Liver (tissue), 9 donors: Measurements from ENCODE around the gene IFNLR1. TPM values are rescaled to one million over a fixed set of nuclear protein-coding genes. Genes with fewer than 3 reads are reported as not detected.

Experiments
- DNase-seq: peaks from one replicate; pipeline ENCODE4 v3.0.0-alpha.2; 2017; ENCODE audit warnings: low spot score
- H3K27ac ChIP-seq, 2 donors: one replicate each; pipeline ENCODE4 v1.7.0; 2013; ENCODE audit warnings: inconsistent platforms in 2 of 2, low read length in 2 of 2, control low read depth in 1 of 2, low read depth in 1 of 2, mild to moderate bottlenecking in 1 of 2
- H3K27me3 ChIP-seq, 4 donors: one replicate each; pipeline versions ENCODE4 v1.6.1 to v1.7.0; 2013; ENCODE audit warnings: low read length in 3 of 4, inconsistent platforms in 1 of 4, mild to moderate bottlenecking in 1 of 4, moderate library complexity in 1 of 4; ENCODE audit not compliant: control insufficient read depth in 4 of 4, insufficient read depth in 4 of 4
- H3K36me3 ChIP-seq, 4 donors: one replicate each; pipeline versions ENCODE4 v1.6.1 to v1.7.0; 2013; ENCODE audit warnings: low read length in 3 of 4, mild to moderate bottlenecking in 3 of 4, low read depth in 1 of 4, moderate library complexity in 1 of 4; ENCODE audit not compliant: control insufficient read depth in 4 of 4, insufficient read depth in 3 of 4
- H3K4me1 ChIP-seq, 4 donors: one replicate each; pipeline versions ENCODE4 v1.6.1 to v1.7.0; 2013; ENCODE audit warnings: low read length in 3 of 4, mild to moderate bottlenecking in 3 of 4, moderate library complexity in 1 of 4; ENCODE audit not compliant: control insufficient read depth in 4 of 4, insufficient read depth in 4 of 4
- H3K4me3 ChIP-seq, 3 donors: one replicate each; pipeline versions ENCODE4 v1.6.1 to v1.7.0; 2013; ENCODE audit warnings: low read length in 3 of 3, control low read depth in 1 of 3, low read depth in 1 of 3, mild to moderate bottlenecking in 1 of 3
- H3K9ac ChIP-seq, 2 donors: one replicate each; pipeline ENCODE4 v1.7.0; 2013; ENCODE audit warnings: low read length in 2 of 2, mild to moderate bottlenecking in 2 of 2, moderate library complexity in 2 of 2, control low read depth in 1 of 2, low read depth in 1 of 2
- H3K9me3 ChIP-seq, 4 donors: one replicate each; pipeline versions ENCODE4 v1.6.1 to v1.7.0; 2013; ENCODE audit warnings: low read length in 3 of 4; ENCODE audit not compliant: control insufficient read depth in 4 of 4
- FOXA1 ChIP-seq: IDR thresholded peaks from 2 replicates; pipeline ENCODE4 v1.6.1; 2016; ENCODE audit warnings: antibody characterized with exemption
- FOXA2 ChIP-seq: IDR thresholded peaks from 2 replicates; pipeline ENCODE4 v1.6.1; 2016; ENCODE audit warnings: antibody characterized with exemption
- GABPA ChIP-seq, 2 donors: IDR thresholded peaks in 1 of 2; conservative IDR thresholded peaks in 1 of 2; 2 replicates each; pipeline ENCODE4 v1.6.1; 2016; ENCODE audit warnings: antibody characterized with exemption in 2 of 2, mild to moderate bottlenecking in 1 of 2, moderate library complexity in 1 of 2
- HNF4A ChIP-seq, 2 donors: conservative IDR thresholded peaks; 2 replicates each; pipeline ENCODE4 v1.6.1; 2016; ENCODE audit warnings: antibody characterized with exemption in 2 of 2, mild to moderate bottlenecking in 2 of 2
- HNF4G ChIP-seq: IDR thresholded peaks from 2 replicates; pipeline ENCODE4 v1.6.1; 2016; ENCODE audit warnings: antibody characterized with exemption
- JUND ChIP-seq, 2 donors: IDR thresholded peaks; 2 replicates each; pipeline ENCODE4 v1.6.1; 2016; ENCODE audit warnings: antibody characterized with exemption in 2 of 2
- NR2F2 ChIP-seq: IDR thresholded peaks from 2 replicates; pipeline ENCODE4 v1.6.1; 2016; ENCODE audit warnings: antibody characterized with exemption
- RAD21 ChIP-seq, 2 donors: IDR thresholded peaks; 2 replicates each; pipeline ENCODE4 v1.6.1; 2016; ENCODE audit warnings: antibody characterized with exemption in 2 of 2, mild to moderate bottlenecking in 2 of 2
- RXRA ChIP-seq, 2 donors: IDR thresholded peaks; 2 replicates each; pipeline ENCODE4 v1.6.1; 2017 to 2018; ENCODE audit warnings: antibody characterized with exemption in 2 of 2, mild to moderate bottlenecking in 1 of 2
- SP1 ChIP-seq: IDR thresholded peaks from 2 replicates; pipeline ENCODE4 v1.6.1; 2018; ENCODE audit warnings: antibody characterized with exemption, mild to moderate bottlenecking
- TAF1 ChIP-seq: conservative IDR thresholded peaks from 2 replicates; pipeline ENCODE4 v1.6.1; 2016; ENCODE audit warnings: antibody characterized with exemption, mild to moderate bottlenecking
- YY1 ChIP-seq: IDR thresholded peaks from 2 replicates; pipeline ENCODE4 v1.6.1; 2016; ENCODE audit warnings: antibody characterized with exemption, mild to moderate bottlenecking
- WGBS: extraction: QIAGEN DNeasy Blood & Tissue Kit; methylation state at CpG from one replicate; pipeline ENCODE4 v1.1.7; 2013; 5-methylcytosine and 5-hydroxymethylcytosine counted together
- polyA plus RNA-seq, 2 donors: library from polyadenylated mRNA; stranded (reverse) in 1 of 2; unstranded in 1 of 2; fragments of 200-250 nt in 1 of 2; fragments of >200 nt in 1 of 2; fragmentation: Nextera tagmentation in 1 of 2; extraction: Ambion mirVana in 1 of 2; gene quantifications; one replicate each; pipeline versions ENCODE4 v1.2.1 to v1.2.3, GENCODE V29; 2013 to 2015
- total RNA-seq, 2 donors: library from RNA; depleted of rRNA; stranded (reverse); fragments of >200 nt; gene quantifications; one replicate each; pipeline ENCODE4 v1.2.3, GENCODE V29; 2014
- TF ChIP-seq, protein P1 (sequence below): IDR thresholded peaks from 2 replicates; pipeline ENCODE4 v1.6.1; 2016; ENCODE audit warnings: antibody characterized with exemption
- TF ChIP-seq, protein P2 (sequence below): IDR thresholded peaks from 2 replicates; pipeline ENCODE4 v1.6.1; 2016; ENCODE audit warnings: antibody characterized with exemption
- TF ChIP-seq, protein P3 (sequence below): fragments of 150-350 bp; IDR thresholded peaks from 2 replicates; pipeline ENCODE4 v1.5.1; 2017; ENCODE audit warnings: improper control_type of control experiment, low read depth, low read length; ENCODE audit not compliant: missing input control
- TF ChIP-seq, protein P4 (sequence below): IDR thresholded peaks from 2 replicates; pipeline ENCODE4 v1.6.1; 2016; ENCODE audit warnings: antibody characterized with exemption, mild to moderate bottlenecking
- TF ChIP-seq, protein P5 (sequence below): IDR thresholded peaks from 2 replicates; pipeline ENCODE4 v1.6.1; 2016; ENCODE audit warnings: antibody characterized with exemption
- donor health status: healthy.
- donor health status: healthy.
- donor health status: healthy.
- donor health status: healthy.
- donor health status: healthy.

The IFNLR1 gene
- total and polyA plus RNA-seq, 4 donors, result 2.2 to 6.4 (median 3.5) TPM

DNA sequence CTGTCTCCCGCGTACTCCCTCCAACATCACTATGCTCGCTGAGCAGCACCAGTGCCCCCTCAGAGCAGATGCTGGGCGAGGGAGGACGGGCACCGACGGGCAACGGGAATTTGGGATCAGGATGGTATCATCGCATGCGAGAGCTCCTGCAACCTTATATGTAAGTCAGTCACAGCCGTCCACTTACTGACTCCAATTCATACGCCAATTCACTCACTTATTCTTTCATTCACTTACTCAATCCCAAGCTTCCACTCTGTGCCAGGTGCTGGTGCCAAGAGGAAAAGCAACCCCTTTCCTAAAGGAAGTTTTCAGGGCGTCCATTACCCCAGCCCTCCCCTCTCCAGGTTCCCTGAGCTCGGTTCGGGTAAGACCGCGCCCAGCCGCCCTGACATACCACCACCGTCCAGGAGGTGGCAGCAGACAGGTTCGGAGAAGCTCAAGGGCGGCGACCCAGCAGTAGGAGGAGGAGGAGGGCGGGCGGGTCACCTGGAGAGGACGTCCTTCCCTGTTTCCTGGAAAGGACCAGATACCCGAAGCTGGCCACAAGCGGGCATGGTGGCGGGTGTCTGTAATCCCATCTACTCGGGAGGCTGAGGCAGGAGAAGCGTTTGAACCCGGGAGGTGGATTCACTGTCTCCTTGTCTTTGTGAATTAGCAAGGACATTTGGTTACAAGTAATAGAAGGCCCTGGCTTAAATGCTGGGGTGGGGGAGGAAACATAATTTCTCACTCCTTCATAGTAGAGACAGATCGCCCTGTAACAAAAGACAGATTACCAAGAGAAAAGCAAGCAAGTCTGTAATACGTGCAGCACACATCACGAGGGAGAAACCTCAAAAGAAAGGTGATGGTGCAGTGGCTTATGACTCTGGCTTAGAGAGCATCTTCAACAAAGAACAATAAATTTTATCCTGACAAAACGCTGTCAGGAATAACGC is 36.6 kb downstream of the IFNLR1 start:
- Histone ChIP-seq H3K9ac (no peak overlapping the region), H3K27me3 (no peaks in the 10 kb centered on the region), H3K4me3 (peak overlapping the region in 1 of 3 donors; percentile 16), H3K27ac (peak overlapping the region in 1 of 2 donors; percentile 43), H3K9me3 (no peaks in the 10 kb centered on the region), H3K36me3 (no peaks in the 10 kb centered on the region), H3K4me1 (peaks cover 0 to 21% (median 10%) of the 10 kb centered on the region in 4 donors)
- peak; percentile 78 to 91 for TF ChIP-seq RAD21 (IDR thresholded peaks at IDR 0.05)
- TF ChIP-seq RXRA (IDR thresholded peaks at IDR 0.05), result peak; percentile 20 to 59
- TF ChIP-seq YY1, result peak; percentile 18
- TF ChIP-seq GABPA (IDR thresholded peaks at IDR 0.05 in 1 of 2, conservative IDR thresholded peaks at IDR 0.05 in 1 of 2), result no peak
- TF ChIP-seq, protein P1, sequence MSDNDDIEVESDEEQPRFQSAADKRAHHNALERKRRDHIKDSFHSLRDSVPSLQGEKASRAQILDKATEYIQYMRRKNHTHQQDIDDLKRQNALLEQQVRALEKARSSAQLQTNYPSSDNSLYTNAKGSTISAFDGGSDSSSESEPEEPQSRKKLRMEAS, result peak; percentile 8
- TF ChIP-seq, protein P2, sequence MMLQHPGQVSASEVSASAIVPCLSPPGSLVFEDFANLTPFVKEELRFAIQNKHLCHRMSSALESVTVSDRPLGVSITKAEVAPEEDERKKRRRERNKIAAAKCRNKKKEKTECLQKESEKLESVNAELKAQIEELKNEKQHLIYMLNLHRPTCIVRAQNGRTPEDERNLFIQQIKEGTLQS, result no peak
- peak in 1 of 2 donors; percentile 39 for TF ChIP-seq HNF4A (conservative IDR thresholded peaks at IDR 0.05)
- TF ChIP-seq HNF4G, result no peak
- TF ChIP-seq, protein P3, sequence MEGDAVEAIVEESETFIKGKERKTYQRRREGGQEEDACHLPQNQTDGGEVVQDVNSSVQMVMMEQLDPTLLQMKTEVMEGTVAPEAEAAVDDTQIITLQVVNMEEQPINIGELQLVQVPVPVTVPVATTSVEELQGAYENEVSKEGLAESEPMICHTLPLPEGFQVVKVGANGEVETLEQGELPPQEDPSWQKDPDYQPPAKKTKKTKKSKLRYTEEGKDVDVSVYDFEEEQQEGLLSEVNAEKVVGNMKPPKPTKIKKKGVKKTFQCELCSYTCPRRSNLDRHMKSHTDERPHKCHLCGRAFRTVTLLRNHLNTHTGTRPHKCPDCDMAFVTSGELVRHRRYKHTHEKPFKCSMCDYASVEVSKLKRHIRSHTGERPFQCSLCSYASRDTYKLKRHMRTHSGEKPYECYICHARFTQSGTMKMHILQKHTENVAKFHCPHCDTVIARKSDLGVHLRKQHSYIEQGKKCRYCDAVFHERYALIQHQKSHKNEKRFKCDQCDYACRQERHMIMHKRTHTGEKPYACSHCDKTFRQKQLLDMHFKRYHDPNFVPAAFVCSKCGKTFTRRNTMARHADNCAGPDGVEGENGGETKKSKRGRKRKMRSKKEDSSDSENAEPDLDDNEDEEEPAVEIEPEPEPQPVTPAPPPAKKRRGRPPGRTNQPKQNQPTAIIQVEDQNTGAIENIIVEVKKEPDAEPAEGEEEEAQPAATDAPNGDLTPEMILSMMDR, result peak; percentile 88
- TF ChIP-seq, protein P4, sequence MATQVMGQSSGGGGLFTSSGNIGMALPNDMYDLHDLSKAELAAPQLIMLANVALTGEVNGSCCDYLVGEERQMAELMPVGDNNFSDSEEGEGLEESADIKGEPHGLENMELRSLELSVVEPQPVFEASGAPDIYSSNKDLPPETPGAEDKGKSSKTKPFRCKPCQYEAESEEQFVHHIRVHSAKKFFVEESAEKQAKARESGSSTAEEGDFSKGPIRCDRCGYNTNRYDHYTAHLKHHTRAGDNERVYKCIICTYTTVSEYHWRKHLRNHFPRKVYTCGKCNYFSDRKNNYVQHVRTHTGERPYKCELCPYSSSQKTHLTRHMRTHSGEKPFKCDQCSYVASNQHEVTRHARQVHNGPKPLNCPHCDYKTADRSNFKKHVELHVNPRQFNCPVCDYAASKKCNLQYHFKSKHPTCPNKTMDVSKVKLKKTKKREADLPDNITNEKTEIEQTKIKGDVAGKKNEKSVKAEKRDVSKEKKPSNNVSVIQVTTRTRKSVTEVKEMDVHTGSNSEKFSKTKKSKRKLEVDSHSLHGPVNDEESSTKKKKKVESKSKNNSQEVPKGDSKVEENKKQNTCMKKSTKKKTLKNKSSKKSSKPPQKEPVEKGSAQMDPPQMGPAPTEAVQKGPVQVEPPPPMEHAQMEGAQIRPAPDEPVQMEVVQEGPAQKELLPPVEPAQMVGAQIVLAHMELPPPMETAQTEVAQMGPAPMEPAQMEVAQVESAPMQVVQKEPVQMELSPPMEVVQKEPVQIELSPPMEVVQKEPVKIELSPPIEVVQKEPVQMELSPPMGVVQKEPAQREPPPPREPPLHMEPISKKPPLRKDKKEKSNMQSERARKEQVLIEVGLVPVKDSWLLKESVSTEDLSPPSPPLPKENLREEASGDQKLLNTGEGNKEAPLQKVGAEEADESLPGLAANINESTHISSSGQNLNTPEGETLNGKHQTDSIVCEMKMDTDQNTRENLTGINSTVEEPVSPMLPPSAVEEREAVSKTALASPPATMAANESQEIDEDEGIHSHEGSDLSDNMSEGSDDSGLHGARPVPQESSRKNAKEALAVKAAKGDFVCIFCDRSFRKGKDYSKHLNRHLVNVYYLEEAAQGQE, result no peak
- 13% methylated on average over 36 of the region's 36 CpGs for WGBS
- peak; percentile 91 for DNase-seq

DNA sequence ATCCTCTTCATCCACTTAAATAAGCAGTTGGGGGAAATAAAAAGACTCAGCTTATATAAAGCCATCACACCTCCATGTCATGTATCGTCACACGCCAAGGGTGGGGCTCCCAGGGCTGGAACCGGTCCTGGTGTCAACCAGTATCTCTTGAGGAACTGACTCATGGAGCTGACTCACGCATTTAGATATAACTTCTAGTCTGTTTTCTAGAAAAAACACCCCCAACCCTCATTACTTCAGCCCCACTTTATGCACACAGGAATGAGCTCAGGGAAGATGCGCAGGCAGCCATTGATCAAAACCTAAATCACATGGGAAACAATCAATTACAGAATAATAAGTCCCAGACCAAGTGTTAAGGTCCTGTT is 37.2 kb downstream of the IFNLR1 start:
- Histone ChIP-seq H3K4me3 (no peak overlapping the region), H3K27ac (no peak overlapping the region)
- TF ChIP-seq GABPA (IDR thresholded peaks at IDR 0.05 in 1 of 2, conservative IDR thresholded peaks at IDR 0.05 in 1 of 2) (no peak), NR2F2 (no peak), HNF4G (no peak), TAF1 (no peak), RXRA (IDR thresholded peaks at IDR 0.05) (no peak), SP1 (no peak), FOXA1 (no peak), YY1 (no peak), JUND (IDR thresholded peaks at IDR 0.05) (no peak), HNF4A (conservative IDR thresholded peaks at IDR 0.05) (no peak), FOXA2 (no peak)
- TF ChIP-seq, protein P5, sequence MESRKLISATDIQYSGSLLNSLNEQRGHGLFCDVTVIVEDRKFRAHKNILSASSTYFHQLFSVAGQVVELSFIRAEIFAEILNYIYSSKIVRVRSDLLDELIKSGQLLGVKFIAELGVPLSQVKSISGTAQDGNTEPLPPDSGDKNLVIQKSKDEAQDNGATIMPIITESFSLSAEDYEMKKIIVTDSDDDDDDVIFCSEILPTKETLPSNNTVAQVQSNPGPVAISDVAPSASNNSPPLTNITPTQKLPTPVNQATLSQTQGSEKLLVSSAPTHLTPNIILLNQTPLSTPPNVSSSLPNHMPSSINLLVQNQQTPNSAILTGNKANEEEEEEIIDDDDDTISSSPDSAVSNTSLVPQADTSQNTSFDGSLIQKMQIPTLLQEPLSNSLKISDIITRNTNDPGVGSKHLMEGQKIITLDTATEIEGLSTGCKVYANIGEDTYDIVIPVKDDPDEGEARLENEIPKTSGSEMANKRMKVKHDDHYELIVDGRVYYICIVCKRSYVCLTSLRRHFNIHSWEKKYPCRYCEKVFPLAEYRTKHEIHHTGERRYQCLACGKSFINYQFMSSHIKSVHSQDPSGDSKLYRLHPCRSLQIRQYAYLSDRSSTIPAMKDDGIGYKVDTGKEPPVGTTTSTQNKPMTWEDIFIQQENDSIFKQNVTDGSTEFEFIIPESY, result no peak
- TF ChIP-seq, protein P3, result no peak
- TF ChIP-seq, protein P2, result no peak
- TF ChIP-seq, protein P1, result no peak

More for the DNA sequence above, 37.2 kb downstream of the IFNLR1 start:
- Histone ChIP-seq H3K4me1 (peaks cover 0 to 16% (median 9%) of the 10 kb centered on the region in 4 donors), H3K27me3 (no peaks in the 10 kb centered on the region), H3K36me3 (no peaks in the 10 kb centered on the region), H3K9me3 (no peaks in the 10 kb centered on the region), H3K9ac (no peak overlapping the region)
- no peak for DNase-seq
- 65% methylated on average over 5 of the region's 5 CpGs for WGBS
